H9 (cell line): ENCODE data around the gene CSNK1E. TPM values are rescaled to one million over a fixed set of nuclear protein-coding genes. Genes with fewer than 3 reads are reported as not detected.

Source experiments
- DNase-seq: peaks from one replicate; pipeline ENCODE4 v3.0.0-alpha.2; 2017
- H2AFZ ChIP-seq: one replicate; pipeline ENCODE4 v1.6.1; 2013; ENCODE audit warnings: mild to moderate bottlenecking, low read length, control low read depth, moderate library complexity
- H2AK5ac ChIP-seq: 2 replicates; pipeline ENCODE4 v1.6.1; 2013; ENCODE audit warnings: low read length, control low read depth, mixed read lengths; ENCODE audit not compliant: insufficient read length
- H2BK120ac ChIP-seq: one replicate; pipeline ENCODE4 v1.6.1; 2013; ENCODE audit warnings: low read depth, mild to moderate bottlenecking, low read length, control low read depth, inconsistent platforms; ENCODE audit not compliant: poor library complexity, severe bottlenecking
- H2BK12ac ChIP-seq: 2 replicates; pipeline ENCODE4 v1.6.1; 2013; ENCODE audit warnings: low read length, control low read depth, mixed read lengths, low read depth; ENCODE audit not compliant: insufficient read length
- H2BK15ac ChIP-seq: 2 replicates; pipeline ENCODE4 v1.6.1; 2013; ENCODE audit warnings: low read depth, low read length, control low read depth
- H2BK20ac ChIP-seq: one replicate; pipeline ENCODE4 v1.6.1; 2013; ENCODE audit warnings: low read depth, mild to moderate bottlenecking, low read length, control low read depth, inconsistent platforms; ENCODE audit not compliant: poor library complexity, severe bottlenecking
- H2BK5ac ChIP-seq: 2 replicates; pipeline ENCODE4 v1.6.1; 2013; ENCODE audit warnings: low read length, control low read depth, mixed read lengths; ENCODE audit not compliant: insufficient read length
- H3K14ac ChIP-seq: 2 replicates; pipeline ENCODE4 v1.6.1; 2013; ENCODE audit warnings: low read length, control low read depth; ENCODE audit not compliant: insufficient read depth
- H3K18ac ChIP-seq: 2 replicates; pipeline ENCODE4 v1.6.1; 2013; ENCODE audit warnings: low read depth, mild to moderate bottlenecking, mixed read lengths, low read length, control low read depth; ENCODE audit not compliant: insufficient read length
- H3K23ac ChIP-seq: 2 replicates; pipeline ENCODE4 v1.6.1; 2013; ENCODE audit warnings: low read length, control low read depth, mixed read lengths, low read depth; ENCODE audit not compliant: insufficient read length
- H3K23me2 ChIP-seq: 2 replicates; pipeline ENCODE4 v1.6.1; 2013; ENCODE audit warnings: low read depth, mild to moderate bottlenecking, mixed read lengths, low read length, control low read depth; ENCODE audit not compliant: insufficient read length, poor library complexity, severe bottlenecking
- H3K27ac ChIP-seq: 2 replicates; pipeline ENCODE4 v1.5.1; 2013; ENCODE audit warnings: low read length, control low read depth, mixed read lengths, low read depth; ENCODE audit not compliant: insufficient read length
- H3K27me3 ChIP-seq: 2 replicates; pipeline ENCODE4 v1.6.1; 2013; ENCODE audit warnings: low read length, control low read depth, inconsistent platforms; ENCODE audit not compliant: insufficient read depth
- H3K4ac ChIP-seq: 2 replicates; pipeline ENCODE4 v1.6.1; 2013; ENCODE audit warnings: low read depth, mild to moderate bottlenecking, control low read depth, inconsistent platforms, low read length, moderate library complexity
- H3K4me1 ChIP-seq: 2 replicates; pipeline ENCODE4 v1.6.1; 2013; ENCODE audit warnings: low read length, control low read depth, inconsistent platforms; ENCODE audit not compliant: insufficient read depth
- H3K4me2 ChIP-seq: 2 replicates; pipeline ENCODE4 v1.6.1; 2013; ENCODE audit warnings: low read length, control low read depth, mixed read lengths; ENCODE audit not compliant: insufficient read length, insufficient read depth
- H3K56ac ChIP-seq: 2 replicates; pipeline ENCODE4 v1.6.1; 2013; ENCODE audit warnings: low read depth, mild to moderate bottlenecking, mixed read lengths, low read length, control low read depth; ENCODE audit not compliant: insufficient read length
- H3K79me1 ChIP-seq: 2 replicates; pipeline ENCODE4 v1.6.1; 2013; ENCODE audit warnings: low read depth, mild to moderate bottlenecking, moderate library complexity, low read length, control low read depth, inconsistent platforms; ENCODE audit not compliant: insufficient read depth, poor library complexity, severe bottlenecking
- H3K79me2 ChIP-seq: 2 replicates; pipeline ENCODE4 v1.6.1; 2013; ENCODE audit warnings: low read length, control low read depth, inconsistent platforms; ENCODE audit not compliant: insufficient read depth
- H3K9ac ChIP-seq: 2 replicates; pipeline ENCODE4 v1.6.1; 2013; ENCODE audit warnings: low read length, control low read depth, mixed read lengths; ENCODE audit not compliant: insufficient read length; ENCODE audit errors: extremely low read depth
- H3K9me3 ChIP-seq: one replicate; pipeline ENCODE4 v1.6.1; 2013; ENCODE audit warnings: low read depth, low read length, inconsistent platforms; ENCODE audit not compliant: control insufficient read depth
- H3T11ph ChIP-seq: one replicate; pipeline ENCODE4 v1.6.1; 2013; ENCODE audit warnings: mild to moderate bottlenecking, low read length, control low read depth, inconsistent platforms
- H4K20me1 ChIP-seq: one replicate; pipeline ENCODE4 v1.6.1; 2013; ENCODE audit not compliant: control insufficient read depth, insufficient read length, insufficient read depth
- H4K5ac ChIP-seq: 2 replicates; pipeline ENCODE4 v1.6.1; 2013; ENCODE audit warnings: low read depth, mild to moderate bottlenecking, mixed read lengths, low read length, control low read depth; ENCODE audit not compliant: insufficient read length
- H4K8ac ChIP-seq: replicated peaks from 2 replicates; pipeline ENCODE4 v1.6.1; 2013; ENCODE audit warnings: low read length, control low read depth, mixed read lengths, low read depth; ENCODE audit not compliant: insufficient read length
- H4K91ac ChIP-seq: 2 replicates; pipeline ENCODE4 v1.6.1; 2013; ENCODE audit warnings: low read depth, mild to moderate bottlenecking, moderate library complexity, mixed read lengths, low read length, control low read depth; ENCODE audit not compliant: insufficient read length
- H3K27ac Mint-ChIP-seq, 3 experiments: 2 replicates in 2 of 3; 3 replicates in 1 of 3; pipeline ENCODE4 v1.8.0; 2020 to 2021; ENCODE audit warnings: mixed read lengths in 3 of 3, mild to moderate bottlenecking in 1 of 3, moderate library complexity in 1 of 3
- H3K27me3 Mint-ChIP-seq: 2 replicates; pipeline ENCODE4 v1.8.0; 2021; ENCODE audit warnings: low read depth, mild to moderate bottlenecking, moderate library complexity, mixed read lengths
- H3K36me3 Mint-ChIP-seq, 3 experiments: 2 replicates in 2 of 3; 3 replicates in 1 of 3; pipeline ENCODE4 v1.8.0; 2020 to 2021; ENCODE audit warnings: low read depth in 3 of 3, mixed read lengths in 3 of 3; ENCODE audit not compliant: insufficient read depth in 1 of 3
- H3K4me1 Mint-ChIP-seq, 2 experiments: 2 replicates each; pipeline ENCODE4 v1.8.0; 2020; ENCODE audit warnings: mixed read lengths in 2 of 2
- H3K4me3 Mint-ChIP-seq, 2 experiments: 2 replicates in 1 of 2; 3 replicates in 1 of 2; pipeline ENCODE4 v1.8.0; 2020 to 2021; ENCODE audit warnings: mild to moderate bottlenecking in 2 of 2, mixed read lengths in 2 of 2, moderate library complexity in 1 of 2
- H3K9me3 Mint-ChIP-seq, 2 experiments: 2 replicates in 1 of 2; 3 replicates in 1 of 2; pipeline ENCODE4 v1.8.0; 2020; ENCODE audit warnings: mild to moderate bottlenecking in 2 of 2, mixed read lengths in 2 of 2, moderate library complexity in 1 of 2
- whole genome bisulfite sequencing: extraction: QIAGEN DNeasy Blood & Tissue Kit; methylation state at CpG from one replicate; pipeline ENCODE4 v1.1.7; 2013; ENCODE audit warnings: missing lambda C conversion rate, low lambda C conversion rate, mixed read lengths; ENCODE audit not compliant: insufficient read length; ENCODE audit errors: extremely low coverage; 5-methylcytosine and 5-hydroxymethylcytosine counted together
- total RNA-seq: library from RNA; stranded (reverse); gene quantifications from 2 replicates; pipeline ENCODE4 v1.2.1, GENCODE V29; 2021
- TF ChIP-seq, protein P1 (sequence below): fragments of 200-600 bp; sonication (generic); conservative IDR thresholded peaks from 3 replicates; pipeline ENCODE4 v1.8.0; 2021; ENCODE audit warnings: antibody characterized with exemption, mild to moderate bottlenecking

Gene CSNK1E
- total RNA-seq, 1 experiment from 2014 or later = 236 TPM

DNA sequence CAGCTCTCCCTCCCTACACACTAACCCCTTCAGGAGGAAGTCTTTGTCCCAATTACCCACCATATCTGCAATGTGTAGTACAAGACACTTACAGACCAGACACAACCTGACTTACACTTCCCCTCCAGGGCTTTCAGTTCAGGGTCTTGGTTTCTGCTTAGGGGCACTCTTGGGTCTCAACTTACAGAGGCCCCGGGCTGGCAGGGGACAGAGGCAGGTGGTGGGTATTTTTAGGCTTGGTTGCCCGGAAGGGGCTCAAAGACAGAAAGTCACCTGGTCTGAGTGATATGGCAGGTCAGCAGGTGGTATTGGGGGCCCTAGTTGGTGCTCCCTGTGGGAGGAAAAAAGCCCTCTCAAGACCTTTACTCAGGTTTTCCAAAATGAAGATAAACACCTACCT lies 41.1 kb downstream of the CSNK1E start:
- H3K23me2 ChIP-seq = peaks cover 7% of the 10 kb centered on the region
- no peaks in the 10 kb centered on the region for H3K79me1 ChIP-seq
- no peaks in the 10 kb centered on the region for H3K9me3 ChIP-seq
- H3K56ac ChIP-seq = no peak overlapping the region
- no peak overlapping the region for H2AK5ac ChIP-seq
- no peak overlapping the region for H3K27ac Mint-ChIP-seq
- no peak overlapping the region for H3K23ac ChIP-seq
- H3K14ac ChIP-seq = no peak overlapping the region
- no peak overlapping the region for H3T11ph ChIP-seq
- DNase-seq = no peak
- H4K8ac ChIP-seq = no peak overlapping the region
- no peak overlapping the region for H2BK12ac ChIP-seq
- no peak overlapping the region for H2BK15ac ChIP-seq
- H2BK20ac ChIP-seq = no peak overlapping the region
- H2AFZ ChIP-seq = no peak overlapping the region
- TF ChIP-seq, protein P1, sequence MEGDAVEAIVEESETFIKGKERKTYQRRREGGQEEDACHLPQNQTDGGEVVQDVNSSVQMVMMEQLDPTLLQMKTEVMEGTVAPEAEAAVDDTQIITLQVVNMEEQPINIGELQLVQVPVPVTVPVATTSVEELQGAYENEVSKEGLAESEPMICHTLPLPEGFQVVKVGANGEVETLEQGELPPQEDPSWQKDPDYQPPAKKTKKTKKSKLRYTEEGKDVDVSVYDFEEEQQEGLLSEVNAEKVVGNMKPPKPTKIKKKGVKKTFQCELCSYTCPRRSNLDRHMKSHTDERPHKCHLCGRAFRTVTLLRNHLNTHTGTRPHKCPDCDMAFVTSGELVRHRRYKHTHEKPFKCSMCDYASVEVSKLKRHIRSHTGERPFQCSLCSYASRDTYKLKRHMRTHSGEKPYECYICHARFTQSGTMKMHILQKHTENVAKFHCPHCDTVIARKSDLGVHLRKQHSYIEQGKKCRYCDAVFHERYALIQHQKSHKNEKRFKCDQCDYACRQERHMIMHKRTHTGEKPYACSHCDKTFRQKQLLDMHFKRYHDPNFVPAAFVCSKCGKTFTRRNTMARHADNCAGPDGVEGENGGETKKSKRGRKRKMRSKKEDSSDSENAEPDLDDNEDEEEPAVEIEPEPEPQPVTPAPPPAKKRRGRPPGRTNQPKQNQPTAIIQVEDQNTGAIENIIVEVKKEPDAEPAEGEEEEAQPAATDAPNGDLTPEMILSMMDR = no peak
- H3K4ac ChIP-seq = no peak overlapping the region
- H3K4me2 ChIP-seq = no peak overlapping the region
- H3K18ac ChIP-seq = no peak overlapping the region
- peaks cover 5% of the 10 kb centered on the region for H3K27me3 Mint-ChIP-seq
- no peak overlapping the region for H3K9ac ChIP-seq
- H3K9me3 Mint-ChIP-seq = no peaks in the 10 kb centered on the region
- no peak overlapping the region for H4K91ac ChIP-seq
- no peaks in the 10 kb centered on the region for H4K20me1 ChIP-seq
- H2BK5ac ChIP-seq = no peak overlapping the region
- peaks cover 7% of the 10 kb centered on the region for H3K4me1 ChIP-seq
- no peak overlapping the region for H3K4me3 Mint-ChIP-seq
- H3K4me1 Mint-ChIP-seq = peaks cover 30 to 32% of the 10 kb centered on the region in 2 experiments
- H3K27me3 ChIP-seq = no peaks in the 10 kb centered on the region
- H2BK120ac ChIP-seq = no peak overlapping the region
- peaks cover 0 to 5% (median 2%) of the 10 kb centered on the region in 3 experiments; a peak in 3 of 7 replicates for H3K36me3 Mint-ChIP-seq
- no peak overlapping the region for H4K5ac ChIP-seq
- H3K27ac ChIP-seq = no peak overlapping the region
- WGBS = no CpG with 5 or more reads among the region's 2 CpGs
- H3K79me2 ChIP-seq = peaks cover 4% of the 10 kb centered on the region; the same call in 1 of the 2 replicates
